ENCODE data around the gene C1QBP. TPM values are rescaled to one million over a fixed set of nuclear protein-coding genes. Genes with fewer than 3 reads are reported as not detected.

C1QBP gene
- total RNA-seq, result 100 to 1,000 TPM in 2 of 3 donors, 10 to 100 TPM in 1; 81.0 to 145 (median 101) TPM
- long read RNA-seq, donor 1, transcript C1QBP-201 (6 exons, 1,169 nt), result major isoform, 164 of 170 reads
- long read RNA-seq, donor 1, partial matches to known transcripts, result 1 of 170 reads
- long read RNA-seq, donor 1, other reads (novel, unspliced or antisense), result 4 of 170 reads
- long read RNA-seq, donor 2, transcript C1QBP-201 (6 exons, 1,169 nt), result major isoform, 281 of 289 reads
- long read RNA-seq, donor 2, partial matches to known transcripts, result 0 of 289 reads
- long read RNA-seq, donor 2, other reads (novel, unspliced or antisense), result 8 of 289 reads

GRCh38 chr17:5438716-5439445 lies at the start of gene C1QBP:
Gene C1QBP, minus strand, starts transcription at chr17:5439155. Its CDS starts 82 bp downstream, at chr17:5439073.
- H3K36me3 ChIP-seq (ENCODE audit: low read depth), result no peaks in the 10 kb centered on the region
- DNase-seq (peak; percentile 94 to 97 (median 97)), ATAC-seq (peak; percentile 98)
- TF ChIP-seq CTCF (IDR thresholded peaks at IDR 0.05), result peak; percentile 100
- H3K9me3 ChIP-seq, result no peaks in the 10 kb centered on the region
- intact Hi-C loops (cut with DNase I, micrococcal nuclease), result no loop called here
- H3K4me1 ChIP-seq (ENCODE audit: low read depth), result peaks cover 16% of the 10 kb centered on the region
- peak within 1 kb of the TSS; percentile 54 for H3K4me3 ChIP-seq

GRCh38 chr17:5488752-5489151 lies 49.8 kb upstream of the C1QBP start:
- no peak for DNase-seq
- no peak for TF ChIP-seq CTCF (IDR thresholded peaks at IDR 0.05)
- Histone ChIP-seq H3K4me1 (ENCODE audit: low read depth) (peaks cover 19% of the 10 kb centered on the region), H3K4me3 (no peak overlapping the region), H3K9me3 (no peaks in the 10 kb centered on the region), H3K36me3 (ENCODE audit: low read depth) (no peaks in the 10 kb centered on the region)
- intact Hi-C loops (cut with DNase I, micrococcal nuclease), result no loop called here
- ATAC-seq, result no peak

GRCh38 chr17:5486206-5487124 lies 47.5 kb upstream of the C1QBP start, which contains the start of gene MIS12:
Gene MIS12, plus strand, starts transcription at chr17:5486566. Its CDS starts 2,297 bp downstream, at chr17:5488863.
- Histone ChIP-seq H3K36me3 (ENCODE audit: low read depth) (no peaks in the 10 kb centered on the region), H3K4me3 (peak within 1 kb of the TSS; percentile 85), H3K9me3 (no peaks in the 10 kb centered on the region), H3K4me1 (ENCODE audit: low read depth) (peaks cover 19% of the 10 kb centered on the region)
- ATAC-seq (peak; percentile 96), DNase-seq (peak; percentile 95 to 99 (median 98))
- TF ChIP-seq CTCF (IDR thresholded peaks at IDR 0.05), result no peak
- intact Hi-C loops (cut with DNase I, micrococcal nuclease), result no loop called here

GRCh38 chr17:5485270-5486205 lies 46.6 kb upstream of the C1QBP start, which contains the start of gene DERL2:
Gene DERL2, minus strand, starts transcription at chr17:5486178. Its CDS starts 17 bp downstream, at chr17:5486161.
- intact Hi-C loops (cut with DNase I, micrococcal nuclease), result no loop called here
- H3K36me3 ChIP-seq (ENCODE audit: low read depth), result no peaks in the 10 kb centered on the region

More at GRCh38 chr17:5485270-5486205, 46.6 kb upstream of the C1QBP start, which contains the start of gene DERL2:
- Histone ChIP-seq H3K4me3 (peak within 1 kb of the TSS; percentile 85), H3K4me1 (ENCODE audit: low read depth) (peaks cover 19% of the 10 kb centered on the region), H3K9me3 (no peaks in the 10 kb centered on the region)
- DNase-seq, result no peak
- peak; percentile 5 for ATAC-seq
- TF ChIP-seq CTCF (IDR thresholded peaks at IDR 0.05), result no peak
